RWPE1 (cell line): ENCODE results near the gene DLGAP4.

Experiments
- CTCF ChIA-PET: fragments of 350-600 bp; sonication (Branson Sonifier 250); formaldehyde crosslinking; extraction: SDS; loops from one replicate; lab custom pipeline; 2021; lab: Yijun Ruan, JAX
- POLR2A ChIA-PET: fragments of 400-600 bp; formaldehyde crosslinking; extraction: SDS; loops from one replicate; lab custom pipeline; 2020; ENCODE audit warnings: antibody characterized with exemption; ENCODE audit not compliant: low non-redundant PET; lab: Yijun Ruan, JAX
- DNase-seq: peaks from one replicate; pipeline ENCODE4 v3.0.0; 2012; ENCODE audit warnings: low spot score
- H3K27ac ChIP-seq: fragments of 450-650 bp; 2 replicates; pipeline ENCODE4 v1.5.1; 2017
- TF ChIP-seq, protein P1 (sequence below): fragments of 450-650 bp; conservative IDR thresholded peaks from 2 replicates; pipeline ENCODE4 v1.5.1; 2017; ENCODE audit warnings: low read depth, mild to moderate bottlenecking

Gene DLGAP4

GRCh38 chr20:36301359-36302119, 4.6 kb upstream of the DLGAP4 start:
- TF ChIP-seq, protein P1, sequence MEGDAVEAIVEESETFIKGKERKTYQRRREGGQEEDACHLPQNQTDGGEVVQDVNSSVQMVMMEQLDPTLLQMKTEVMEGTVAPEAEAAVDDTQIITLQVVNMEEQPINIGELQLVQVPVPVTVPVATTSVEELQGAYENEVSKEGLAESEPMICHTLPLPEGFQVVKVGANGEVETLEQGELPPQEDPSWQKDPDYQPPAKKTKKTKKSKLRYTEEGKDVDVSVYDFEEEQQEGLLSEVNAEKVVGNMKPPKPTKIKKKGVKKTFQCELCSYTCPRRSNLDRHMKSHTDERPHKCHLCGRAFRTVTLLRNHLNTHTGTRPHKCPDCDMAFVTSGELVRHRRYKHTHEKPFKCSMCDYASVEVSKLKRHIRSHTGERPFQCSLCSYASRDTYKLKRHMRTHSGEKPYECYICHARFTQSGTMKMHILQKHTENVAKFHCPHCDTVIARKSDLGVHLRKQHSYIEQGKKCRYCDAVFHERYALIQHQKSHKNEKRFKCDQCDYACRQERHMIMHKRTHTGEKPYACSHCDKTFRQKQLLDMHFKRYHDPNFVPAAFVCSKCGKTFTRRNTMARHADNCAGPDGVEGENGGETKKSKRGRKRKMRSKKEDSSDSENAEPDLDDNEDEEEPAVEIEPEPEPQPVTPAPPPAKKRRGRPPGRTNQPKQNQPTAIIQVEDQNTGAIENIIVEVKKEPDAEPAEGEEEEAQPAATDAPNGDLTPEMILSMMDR = no peak
- no peak for DNase-seq
- ChIA-PET CTCF (interaction anchor here (1.2 kb wide), 1 partner anchor 147 kb away, joined by 3 read pairs; no protein-coding TSS in a partner anchor), POLR2A (no interaction called here)
- no peak overlapping the region for H3K27ac ChIP-seq

- no peak for DNase-seq
Measured at GRCh38 chr20:36303020-36303595, 3.0 kb upstream of the DLGAP4 start.

GRCh38 chr20:36303831-36304230, 2.3 kb upstream of the DLGAP4 start:
- no peak overlapping the region for H3K27ac ChIP-seq
- POLR2A ChIA-PET = no interaction called here
- CTCF ChIA-PET = interaction anchor here (0.5 kb wide), 1 partner anchor 58 kb away, joined by 3 read pairs; no protein-coding TSS in a partner anchor
- TF ChIP-seq, protein P1 = no peak
- DNase-seq = no peak

More at GRCh38 chr20:36303020-36303595, 3.0 kb upstream of the DLGAP4 start:
- ChIA-PET POLR2A (no interaction called here), CTCF (interaction anchor here (0.6 kb wide), 1 partner anchor 254 kb away, joined by 4 read pairs; no protein-coding TSS in a partner anchor)
- TF ChIP-seq, protein P1 = no peak
- no peak overlapping the region for H3K27ac ChIP-seq

GRCh38 chr20:36304786-36305495, 1.2 kb upstream of the DLGAP4 start:
- ChIA-PET CTCF (no interaction called here), POLR2A (no interaction called here)
- no peak for DNase-seq
- TF ChIP-seq, protein P1 = no peak
- H3K27ac ChIP-seq = no peak overlapping the region

GRCh38 chr20:36306553-36307411, 643 bp downstream of the DLGAP4 start:
- no peak for DNase-seq
- POLR2A ChIA-PET = no interaction called here

More at GRCh38 chr20:36306553-36307411, 643 bp downstream of the DLGAP4 start:
- CTCF ChIA-PET = interaction anchor here (0.6 to 1.1 kb wide), 3 partner anchors 33 to 159 kb away, joined by 3 read pairs; no protein-coding TSS in a partner anchor
- H3K27ac ChIP-seq = no peak overlapping the region
- TF ChIP-seq, protein P1 = no peak
